MM.1S (cell line): ENCODE measurements around the gene CERT1.

Experiments used
- DNase-seq: peaks from one replicate; pipeline ENCODE4 v3.0.0-alpha.2; 2015
- H2AFZ ChIP-seq: fragments of 300-600 bp; sonication (generic); 2 replicates; pipeline ENCODE4 v1.6.0; 2016; ENCODE audit warnings: antibody characterized with exemption, low read length
- H3F3A ChIP-seq: fragments of 300-600 bp; sonication (generic); 2 replicates; pipeline ENCODE4 v1.6.1; 2016; ENCODE audit warnings: mild to moderate bottlenecking, antibody characterized with exemption, low read length, moderate library complexity, mixed read lengths; ENCODE audit not compliant: insufficient read depth
- H3K27ac ChIP-seq: fragments of 300-600 bp; sonication (generic); 2 replicates; pipeline ENCODE4 v1.5.1; 2016; ENCODE audit warnings: mild to moderate bottlenecking, low read length
- H3K27me3 ChIP-seq: fragments of 300-600 bp; sonication (generic); replicated peaks from 2 replicates; pipeline ENCODE4 v1.6.0; 2016; ENCODE audit warnings: low read length; ENCODE audit not compliant: insufficient read depth
- H3K36me3 ChIP-seq: fragments of 300-600 bp; sonication (generic); replicated peaks from 2 replicates; pipeline ENCODE4 v1.6.1; 2016; ENCODE audit warnings: mild to moderate bottlenecking, low read length, mixed read lengths; ENCODE audit not compliant: insufficient read depth
- H3K4me1 ChIP-seq: fragments of 300-600 bp; sonication (generic); 2 replicates; pipeline ENCODE4 v1.6.1; 2016; ENCODE audit warnings: low read length, mixed read lengths
- H3K4me2 ChIP-seq: fragments of 300-600 bp; sonication (generic); 2 replicates; pipeline ENCODE4 v1.6.0; 2016; ENCODE audit warnings: low read depth, low read length
- H3K4me3 ChIP-seq: fragments of 300-600 bp; sonication (generic); 2 replicates; pipeline ENCODE4 v1.5.1; 2016; ENCODE audit warnings: low read length, mixed read lengths
- H3K79me2 ChIP-seq: fragments of 300-600 bp; sonication (generic); 2 replicates; pipeline ENCODE4 v1.6.1; 2016; ENCODE audit warnings: mixed run types, low read length, mixed read lengths
- H3K9ac ChIP-seq: fragments of 300-600 bp; sonication (generic); 2 replicates; pipeline ENCODE4 v1.6.1; 2016; ENCODE audit warnings: low read length, mixed read lengths
- H3K9me2 ChIP-seq: fragments of 300-600 bp; sonication (generic); replicated peaks from 2 replicates; pipeline ENCODE4 v1.6.1; 2016; ENCODE audit warnings: mild to moderate bottlenecking, low read length, mixed read lengths; ENCODE audit not compliant: insufficient read depth
- H3K9me3 ChIP-seq: fragments of 300-600 bp; sonication (generic); replicated peaks from 2 replicates; pipeline ENCODE4 v1.6.1; 2016; ENCODE audit warnings: mild to moderate bottlenecking, low read length, mixed read lengths; ENCODE audit not compliant: insufficient read depth
- H4K20me1 ChIP-seq: fragments of 300-600 bp; sonication (generic); 2 replicates; pipeline ENCODE4 v1.6.1; 2016; ENCODE audit warnings: mild to moderate bottlenecking, low read length, moderate library complexity, mixed read lengths; ENCODE audit not compliant: insufficient read depth
- EZH2 ChIP-seq: fragments of 300-600 bp; sonication (generic); optimal IDR thresholded peaks from 2 replicates; pipeline ENCODE3; 2017; ENCODE audit warnings: low read depth, mild to moderate bottlenecking, antibody characterized with exemption, low read length, mixed read lengths
- EZH2phosphoT487 ChIP-seq: fragments of 300-600 bp; sonication (generic); IDR thresholded peaks from 2 replicates; pipeline ENCODE4 v1.6.1; 2018; ENCODE audit warnings: antibody characterized with exemption, low read length
- TF ChIP-seq, protein P1 (sequence below): fragments of 300-600 bp; sonication (generic); IDR thresholded peaks from 2 replicates; pipeline ENCODE4 v1.5.1; 2016; ENCODE audit warnings: antibody characterized with exemption, low read length, mixed read lengths

Gene CERT1

DNA sequence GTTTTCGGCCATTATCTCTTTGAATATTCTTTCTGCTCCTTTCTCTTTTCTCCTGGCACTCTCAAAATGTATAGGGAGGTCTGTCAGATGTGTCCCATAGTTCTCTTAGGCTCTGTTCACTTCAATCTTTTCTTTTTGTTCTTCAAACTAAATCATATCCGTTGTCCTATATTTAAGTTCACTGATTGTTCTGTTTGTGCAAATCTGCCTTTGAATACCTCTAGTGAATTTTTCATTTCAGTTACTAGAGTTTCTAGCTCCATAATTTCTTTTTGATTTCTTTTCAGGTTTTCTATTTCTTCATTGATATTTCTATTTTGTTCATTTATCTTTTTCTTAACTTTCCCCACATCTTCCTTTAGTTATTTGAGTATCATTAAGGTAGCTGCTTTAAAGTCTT, 65.4 kb downstream of the CERT1 start:
- Histone ChIP-seq H4K20me1 (no peaks in the 10 kb centered on the region), H3K79me2 (0 out of 2 replicates have a peak, but pooled peaks cover 2% of the 10 kb centered on the region), H3F3A (no peaks in the 10 kb centered on the region), H3K9me2 (no peaks in the 10 kb centered on the region), H3K9me3 (no peaks in the 10 kb centered on the region), H3K27me3 (no peaks in the 10 kb centered on the region), H3K4me1 (no peaks in the 10 kb centered on the region), H3K9ac (no peak overlapping the region), H3K27ac (no peak overlapping the region), H3K4me3 (no peak overlapping the region), H3K36me3 (no peaks in the 10 kb centered on the region), H2AFZ (no peak overlapping the region), H3K4me2 (no peak overlapping the region)
- no peak for DNase-seq
- TF ChIP-seq EZH2phosphoT487 (no peak), EZH2 (no peak)
- TF ChIP-seq, protein P1, sequence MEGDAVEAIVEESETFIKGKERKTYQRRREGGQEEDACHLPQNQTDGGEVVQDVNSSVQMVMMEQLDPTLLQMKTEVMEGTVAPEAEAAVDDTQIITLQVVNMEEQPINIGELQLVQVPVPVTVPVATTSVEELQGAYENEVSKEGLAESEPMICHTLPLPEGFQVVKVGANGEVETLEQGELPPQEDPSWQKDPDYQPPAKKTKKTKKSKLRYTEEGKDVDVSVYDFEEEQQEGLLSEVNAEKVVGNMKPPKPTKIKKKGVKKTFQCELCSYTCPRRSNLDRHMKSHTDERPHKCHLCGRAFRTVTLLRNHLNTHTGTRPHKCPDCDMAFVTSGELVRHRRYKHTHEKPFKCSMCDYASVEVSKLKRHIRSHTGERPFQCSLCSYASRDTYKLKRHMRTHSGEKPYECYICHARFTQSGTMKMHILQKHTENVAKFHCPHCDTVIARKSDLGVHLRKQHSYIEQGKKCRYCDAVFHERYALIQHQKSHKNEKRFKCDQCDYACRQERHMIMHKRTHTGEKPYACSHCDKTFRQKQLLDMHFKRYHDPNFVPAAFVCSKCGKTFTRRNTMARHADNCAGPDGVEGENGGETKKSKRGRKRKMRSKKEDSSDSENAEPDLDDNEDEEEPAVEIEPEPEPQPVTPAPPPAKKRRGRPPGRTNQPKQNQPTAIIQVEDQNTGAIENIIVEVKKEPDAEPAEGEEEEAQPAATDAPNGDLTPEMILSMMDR: no peak

DNA sequence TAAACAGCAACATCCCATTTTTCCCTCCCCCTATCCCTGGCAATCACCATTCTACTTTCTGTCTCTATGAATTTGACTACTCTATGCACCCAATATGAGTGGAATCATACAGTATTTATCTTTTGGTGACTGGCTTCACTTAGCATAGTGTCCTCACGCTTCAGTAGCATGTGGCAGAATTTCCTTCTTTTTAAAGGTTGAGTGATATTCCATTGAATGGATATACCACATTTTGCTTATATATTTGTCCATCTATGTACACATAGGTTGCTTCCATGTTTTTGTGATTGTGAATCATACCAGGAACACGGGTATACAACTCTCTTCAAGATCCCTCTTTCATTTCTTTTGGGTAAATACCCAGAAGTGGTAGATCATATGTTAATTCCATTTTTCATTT, 69.9 kb downstream of the CERT1 start:
- H3F3A ChIP-seq: no peaks in the 10 kb centered on the region
- no peaks in the 10 kb centered on the region for H3K27me3 ChIP-seq
- no peak for TF ChIP-seq EZH2phosphoT487
- TF ChIP-seq EZH2: no peak
- TF ChIP-seq, protein P1: no peak
- H4K20me1 ChIP-seq: no peaks in the 10 kb centered on the region
- no peak overlapping the region for H3K4me3 ChIP-seq
- H3K79me2 ChIP-seq: no peaks in the 10 kb centered on the region
- no peaks in the 10 kb centered on the region for H3K9me3 ChIP-seq
- no peak for DNase-seq
- no peaks in the 10 kb centered on the region for H3K9me2 ChIP-seq
- H3K27ac ChIP-seq: no peak overlapping the region
- no peaks in the 10 kb centered on the region for H3K4me1 ChIP-seq
- no peak overlapping the region for H3K9ac ChIP-seq
- no peaks in the 10 kb centered on the region for H3K36me3 ChIP-seq
- H3K4me2 ChIP-seq: no peak overlapping the region
- H2AFZ ChIP-seq: no peak overlapping the region

DNA sequence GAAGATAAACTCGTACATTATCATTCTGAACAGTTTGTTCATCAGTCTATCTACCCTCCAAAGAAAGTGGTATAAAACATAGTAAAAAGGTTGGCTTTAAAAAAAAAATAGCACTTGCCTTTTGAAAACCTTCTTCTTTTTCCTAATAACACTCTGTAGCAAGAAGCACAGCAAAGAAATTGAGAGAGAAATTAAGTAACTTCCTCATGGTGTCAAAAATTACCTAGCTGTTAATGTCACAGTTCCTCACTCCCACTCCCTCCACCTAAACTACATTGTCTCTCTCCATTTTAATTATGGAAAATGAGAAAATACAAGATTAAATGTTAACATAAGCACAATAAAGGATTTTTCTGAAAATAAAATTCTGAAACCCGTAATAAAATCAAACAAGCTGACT, 72.2 kb downstream of the CERT1 start:
- H3K27ac ChIP-seq: no peak overlapping the region
- H3F3A ChIP-seq: no peaks in the 10 kb centered on the region
- no peaks in the 10 kb centered on the region for H4K20me1 ChIP-seq
- DNase-seq: no peak
- TF ChIP-seq, protein P1: no peak
- TF ChIP-seq EZH2 (no peak), EZH2phosphoT487 (no peak)
- no peaks in the 10 kb centered on the region for H3K79me2 ChIP-seq
- no peaks in the 10 kb centered on the region for H3K36me3 ChIP-seq
- H3K27me3 ChIP-seq: no peaks in the 10 kb centered on the region
- H3K4me3 ChIP-seq: no peak overlapping the region
- H2AFZ ChIP-seq: no peak overlapping the region
- H3K9ac ChIP-seq: no peak overlapping the region
- H3K9me3 ChIP-seq: no peaks in the 10 kb centered on the region
- no peaks in the 10 kb centered on the region for H3K9me2 ChIP-seq
- H3K4me2 ChIP-seq: no peak overlapping the region
- no peaks in the 10 kb centered on the region for H3K4me1 ChIP-seq
